HG02588 (cell line): Measurements from ENCODE around the gene PRF1.

ENCODE experiments used
- ATAC-seq: cut with Tn5 transposase; IDR thresholded peaks from one replicate; pipeline ENCODE4 v1.9.1; 2021; ENCODE audit warnings: mild to moderate bottlenecking, moderate library complexity; ENCODE audit not compliant: unreplicated experiment

The PRF1 gene

DNA sequence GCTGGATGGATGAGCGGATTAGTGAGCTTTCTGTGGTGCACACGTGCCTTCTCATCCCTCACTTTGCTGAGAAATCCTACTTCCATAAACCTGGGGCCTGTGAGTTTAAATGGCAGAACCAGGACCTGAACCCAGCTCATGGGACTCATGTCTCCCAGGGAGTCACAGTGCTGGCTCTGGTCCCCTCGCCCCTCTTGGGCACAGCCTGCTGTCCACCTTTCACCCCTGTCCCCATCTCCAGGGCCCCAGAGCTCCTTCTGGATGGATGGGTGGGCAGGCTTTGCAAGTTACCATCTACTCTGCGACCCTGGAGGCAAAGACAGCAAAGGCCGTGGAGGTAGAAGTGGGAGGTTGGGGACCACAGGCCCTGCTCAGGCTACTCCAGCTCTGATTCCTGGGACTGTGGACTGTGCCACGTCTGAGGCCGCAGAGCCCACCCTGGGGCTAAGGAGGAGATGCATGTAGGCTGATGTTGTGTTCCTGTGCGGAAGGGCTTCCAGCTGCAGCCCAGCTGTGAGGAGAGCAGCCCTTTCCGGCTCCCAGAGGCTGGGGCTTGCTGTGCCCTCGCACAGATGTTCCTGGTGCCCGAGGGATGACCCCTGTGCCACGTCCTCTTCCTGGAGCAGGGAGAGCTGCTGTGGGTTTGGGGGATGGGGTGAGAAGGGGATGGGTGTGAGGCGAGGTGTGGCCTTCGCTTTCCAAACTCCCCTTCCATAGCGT lies 40.3 kb downstream of the PRF1 start:
- no peak for ATAC-seq

GRCh38 chr10:70561558-70561957 lies 41.0 kb downstream of the PRF1 start:
- no peak for ATAC-seq

DNA sequence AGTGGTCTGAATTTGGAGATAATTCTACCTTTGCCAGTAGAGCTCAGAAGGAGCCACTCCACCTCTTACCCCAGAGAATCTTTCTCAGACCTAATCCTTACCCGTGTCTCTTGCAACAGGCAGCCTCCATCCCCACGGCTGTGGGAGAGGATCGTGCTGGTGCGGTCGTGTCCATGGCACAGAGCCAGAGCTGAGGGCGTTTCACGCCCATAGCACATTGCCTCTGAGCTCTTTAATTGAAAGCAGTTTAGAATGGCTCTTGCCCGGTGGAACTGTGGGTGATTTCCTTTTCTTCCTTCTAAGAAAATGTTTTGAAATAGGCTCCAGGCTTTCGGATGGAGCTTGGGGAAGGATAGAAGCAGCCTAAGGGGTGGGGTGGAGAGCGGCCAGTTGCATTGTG lies 41.5 kb downstream of the PRF1 start:
- ATAC-seq = no peak

DNA sequence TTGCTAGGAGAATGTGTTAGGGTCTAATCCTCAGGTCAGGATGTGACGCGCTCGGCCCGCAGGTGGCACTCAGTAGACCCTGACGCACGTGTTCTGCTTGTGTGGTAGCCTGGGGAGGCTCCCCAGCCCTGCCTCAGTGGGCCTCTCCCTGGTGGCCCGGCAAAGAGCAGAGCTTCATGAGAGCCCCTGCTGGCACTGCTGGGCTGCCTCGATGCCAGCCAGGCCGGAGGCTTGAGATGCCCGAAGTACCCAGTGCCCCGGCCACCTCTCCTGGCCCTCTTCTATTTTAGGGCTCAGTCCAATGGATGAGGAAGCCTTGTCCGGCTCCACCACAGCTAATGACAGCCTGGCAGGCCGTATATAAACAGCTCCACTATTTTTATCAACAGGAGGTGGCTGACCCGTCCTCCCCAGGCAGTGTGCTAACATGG lies 42.0 kb downstream of the PRF1 start:
- ATAC-seq = no peak

- ATAC-seq = no peak
Measured at GRCh38 chr10:70559861-70560260, 42.7 kb downstream of the PRF1 start.

GRCh38 chr10:70558871-70559810 lies 43.4 kb downstream of the PRF1 start:
- ATAC-seq = peak; percentile 53

DNA sequence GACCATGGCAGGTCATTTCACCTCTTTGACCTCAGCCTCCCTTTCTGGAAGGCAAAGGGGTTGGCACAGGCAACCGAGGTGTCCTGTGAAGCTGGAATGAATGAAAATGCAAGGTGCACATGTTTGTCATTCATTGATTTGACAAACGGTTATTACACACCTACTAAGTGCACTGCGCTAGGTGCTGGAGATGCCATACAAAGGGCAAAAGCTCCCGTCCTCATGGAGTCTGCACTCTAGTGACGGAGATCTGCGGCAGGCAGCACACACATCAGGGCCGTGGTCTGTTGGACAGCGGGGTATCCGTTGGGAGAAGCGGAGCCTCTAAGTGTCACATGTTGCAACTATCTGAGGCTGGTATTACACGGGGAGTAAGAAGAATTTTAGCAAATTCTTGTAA lies 44.2 kb downstream of the PRF1 start:
- no peak for ATAC-seq

- no peak for ATAC-seq
Measured at GRCh38 chr10:70557876-70558275, 44.7 kb downstream of the PRF1 start.

DNA sequence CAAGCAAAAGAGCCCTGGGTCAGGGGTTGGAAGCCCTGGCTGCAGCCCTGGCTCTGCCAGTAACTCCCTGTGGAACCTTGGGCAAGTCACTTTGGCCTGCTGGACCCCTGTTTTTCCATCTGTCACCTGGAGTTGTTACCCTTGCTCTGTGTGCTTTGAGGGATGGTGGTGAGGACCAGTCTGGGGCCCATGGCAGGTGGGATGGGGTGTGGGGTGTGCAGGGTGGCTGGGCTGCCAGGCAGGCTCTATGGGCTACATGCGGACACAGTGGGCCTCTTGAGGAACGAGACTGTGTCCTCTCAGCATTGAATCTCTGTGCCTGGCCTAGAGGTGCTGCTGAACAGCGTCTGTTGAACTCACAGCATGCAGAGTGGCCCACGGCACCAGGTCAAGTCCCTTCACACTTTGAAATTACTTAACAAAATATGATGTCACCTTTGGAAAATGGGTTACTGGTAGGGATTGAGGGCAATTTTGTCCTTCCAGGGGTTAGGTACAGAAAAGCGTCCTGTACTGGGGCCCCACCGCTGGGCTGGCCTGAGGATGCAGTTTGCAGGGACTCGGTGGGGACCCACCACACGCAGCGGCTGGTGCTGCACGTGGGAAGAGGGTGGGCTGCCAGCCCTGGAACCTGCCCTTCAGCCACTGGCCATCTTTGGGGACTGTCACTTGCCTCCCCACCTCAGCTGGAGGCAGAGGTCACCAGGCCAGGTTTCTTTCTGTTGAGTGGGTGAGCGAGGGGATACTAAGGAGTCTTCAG lies 45.3 kb downstream of the PRF1 start:
- no peak for ATAC-seq

DNA sequence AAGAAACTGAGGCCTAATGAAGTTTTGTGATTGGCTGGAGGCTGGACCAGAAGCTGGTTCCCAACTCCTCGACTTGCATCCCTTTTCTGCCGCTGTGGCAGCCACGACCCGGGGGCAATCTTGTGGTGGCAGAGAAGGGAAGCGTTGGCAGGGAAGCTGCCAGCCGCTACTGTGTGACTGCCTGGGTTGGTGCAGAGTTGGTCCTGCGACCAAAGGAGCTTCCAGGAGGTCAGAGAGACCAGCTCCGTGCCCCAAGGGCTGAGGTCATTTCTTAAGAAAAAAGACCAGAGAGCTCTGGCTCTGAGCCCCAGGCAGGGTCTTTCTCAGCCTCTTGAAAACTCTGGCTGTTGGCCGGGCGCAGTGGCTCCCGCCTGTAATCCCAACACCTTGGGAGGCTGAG lies 47.2 kb downstream of the PRF1 start:
- no peak for ATAC-seq

GRCh38 chr10:70552586-70552985 lies 50.0 kb downstream of the PRF1 start:
- ATAC-seq = no peak

GRCh38 chr10:70551971-70552422 lies 50.5 kb downstream of the PRF1 start:
- no peak for ATAC-seq

DNA sequence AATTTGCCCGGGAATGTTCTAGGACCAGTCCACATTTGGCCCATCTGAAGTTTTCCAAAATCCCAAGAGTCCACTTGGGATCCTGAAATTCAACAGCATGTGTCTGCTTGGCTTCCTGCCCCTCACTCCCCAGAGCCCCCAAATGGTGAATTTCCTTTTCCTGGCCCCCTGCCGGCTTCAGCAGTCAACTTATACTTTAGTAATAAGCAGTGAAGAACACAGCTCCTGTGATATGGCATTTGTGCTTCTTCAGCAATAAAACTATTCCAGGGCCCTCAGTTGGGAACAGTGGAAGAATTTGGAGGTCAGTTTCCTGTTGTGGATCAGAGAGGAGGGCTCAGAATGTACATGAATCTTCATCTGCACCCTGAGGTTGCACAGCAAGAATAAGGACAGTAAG lies 51.1 kb downstream of the PRF1 start:
- ATAC-seq = no peak

DNA sequence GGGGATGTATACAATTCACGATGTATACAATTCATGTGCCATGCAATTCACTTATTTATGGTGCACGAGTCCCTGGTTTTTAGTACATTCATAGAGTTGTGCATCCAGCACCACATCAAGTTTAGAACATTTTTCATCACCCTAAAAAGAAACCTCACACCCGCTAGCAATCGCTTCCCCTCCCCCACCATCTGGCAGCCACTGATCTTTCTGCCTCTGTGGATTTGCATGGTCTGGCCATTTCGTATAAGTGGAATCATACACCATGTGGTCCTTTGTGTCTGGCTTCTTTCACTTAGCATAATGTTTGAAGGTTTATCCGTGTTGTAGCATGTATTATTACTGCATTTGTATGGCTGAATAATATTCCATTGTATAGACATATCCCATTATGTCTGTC lies 52.1 kb downstream of the PRF1 start:
- ATAC-seq = no peak

GRCh38 chr10:70549962-70550458 lies 52.5 kb downstream of the PRF1 start:
- no peak for ATAC-seq

DNA sequence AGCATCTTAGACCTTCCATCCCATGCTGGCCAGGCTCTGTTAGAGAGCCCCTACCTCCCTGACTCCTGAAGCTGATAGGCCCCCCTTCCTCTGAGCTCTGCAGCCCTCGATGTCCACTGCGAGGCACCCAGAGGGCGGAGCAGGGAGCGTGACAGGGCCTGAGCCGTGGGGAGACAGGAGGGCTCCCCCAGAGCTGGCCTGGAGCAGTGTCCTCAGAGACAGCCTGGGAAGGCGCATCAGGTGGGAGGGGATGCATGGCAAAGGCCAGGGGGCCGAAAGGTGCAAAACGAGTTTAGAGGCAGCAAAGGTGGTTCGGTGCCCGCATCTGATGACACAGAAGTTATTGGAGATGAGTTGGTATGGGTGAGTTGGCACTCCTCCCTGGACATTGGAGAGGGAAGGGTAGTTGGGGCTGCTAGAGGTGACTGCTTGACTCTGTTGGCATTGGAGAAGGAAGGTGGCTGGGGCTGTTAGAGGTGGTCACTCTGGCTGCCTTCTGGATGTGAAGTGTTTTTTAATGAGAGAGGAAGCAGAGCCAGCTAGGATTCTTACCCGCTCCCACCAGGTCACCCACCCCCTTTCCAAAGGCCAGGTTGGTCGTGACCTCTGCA lies 53.1 kb downstream of the PRF1 start:
- no peak for ATAC-seq
